Endothelial cell of umbilical vein (primary cell): ENCODE data around the gene UBE2E2. TPM values are rescaled to one million over a fixed set of nuclear protein-coding genes. Genes with fewer than 3 reads are reported as not detected.

Source experiments
- BruUV-seq: library from RNA; stranded (reverse); fragments of 400-500 nt; replicated peaks from 2 replicates; lab custom pipeline; 2021; lab: Mats Ljungman, UMichigan
- CTCF ChIA-PET: fragments of 300-600, 350-600 bp; sonication (Branson Sonifier 250); formaldehyde crosslinking; loops from one replicate; lab custom pipeline; 2021; ENCODE audit warnings: antibody characterized with exemption, inconsistent platforms; lab: Charles Lee
- POLR2A ChIA-PET: fragments of 300-600, 350-600 bp; sonication (Branson Sonifier 250); formaldehyde crosslinking; loops from one replicate; lab custom pipeline; 2021; ENCODE audit warnings: antibody characterized with exemption, inconsistent platforms; lab: Charles Lee
- DNase-seq: peaks from one replicate; pipeline ENCODE4 v3.0.0-alpha.2; 2011; ENCODE audit warnings: low read depth, low spot score
- FAIRE-seq: peaks from 2 replicates; lab custom pipeline; 2011; peaks lifted over from hg19 to GRCh38; lab: Jason Lieb, UNC
- H2AFZ ChIP-seq: 2 replicates; pipeline ENCODE4 v1.6.0; 2012; ENCODE audit warnings: low read depth, low read length, control low read depth, inconsistent platforms
- H3K27ac ChIP-seq: 2 replicates; pipeline ENCODE4 v1.5.1; 2011; ENCODE audit warnings: low read depth, mild to moderate bottlenecking, control low read depth, low read length, moderate library complexity; ENCODE audit not compliant: insufficient read depth
- H3K27me3 ChIP-seq, 2 experiments: 2 replicates each; pipeline versions ENCODE4 v1.6.0 to v1.6.1; 2011; ENCODE audit warnings: low read length in 2 of 2, mixed read lengths in 1 of 2; ENCODE audit not compliant: control insufficient read depth in 2 of 2, insufficient read depth in 2 of 2
- H3K36me3 ChIP-seq, 2 experiments: 2 replicates in 1 of 2; 3 replicates in 1 of 2; pipeline ENCODE4 v1.5.1; 2011; ENCODE audit warnings: low read length in 2 of 2, mild to moderate bottlenecking in 1 of 2, moderate library complexity in 1 of 2; ENCODE audit not compliant: control insufficient read depth in 2 of 2, insufficient read depth in 2 of 2; ENCODE audit errors: extremely low read depth in 1 of 2
- H3K4me1 ChIP-seq: 3 replicates; pipeline ENCODE4 v1.5.1; 2011; ENCODE audit warnings: mild to moderate bottlenecking, low read length; ENCODE audit not compliant: control insufficient read depth, insufficient read depth; ENCODE audit errors: extremely low read depth
- H3K4me2 ChIP-seq: 2 replicates; pipeline ENCODE4 v1.6.1; 2011; ENCODE audit warnings: low read length, control low read depth, mixed read lengths; ENCODE audit not compliant: insufficient read depth
- H3K4me3 ChIP-seq, 3 experiments: fragments of 200-600 bp in 1 of 3; sonication (generic), shearing (Covaris generic) in 1 of 3; replicated peaks in 1 of 3; 2 replicates each; pipeline ENCODE4 v1.5.1; 2011 to 2016; ENCODE audit warnings: control low read depth in 3 of 3, low read length in 3 of 3, mild to moderate bottlenecking in 2 of 3, inconsistent platforms in 1 of 3, low read depth in 1 of 3, moderate library complexity in 1 of 3; ENCODE audit not compliant: insufficient read depth in 1 of 3
- H3K79me2 ChIP-seq: 2 replicates; pipeline ENCODE4 v1.6.0; 2012; ENCODE audit warnings: low read length, inconsistent platforms; ENCODE audit not compliant: control insufficient read depth, insufficient read depth
- H3K9ac ChIP-seq: replicated peaks from 2 replicates; pipeline ENCODE3; 2011; ENCODE audit warnings: low read length, control low read depth; ENCODE audit not compliant: insufficient read depth; ENCODE audit errors: extremely low read depth
- H3K9me1 ChIP-seq: replicated peaks from 3 replicates; pipeline ENCODE4 v1.6.0; 2011; ENCODE audit warnings: mild to moderate bottlenecking, low read length; ENCODE audit not compliant: control insufficient read depth, insufficient read depth; ENCODE audit errors: extremely low read depth
- H3K9me3 ChIP-seq: replicated peaks from 2 replicates; pipeline ENCODE4 v1.5.1; 2012; ENCODE audit warnings: low read length, inconsistent platforms; ENCODE audit not compliant: control insufficient read depth, insufficient read depth
- H4K20me1 ChIP-seq: replicated peaks from 2 replicates; pipeline ENCODE3; 2011; ENCODE audit warnings: mild to moderate bottlenecking, low read length; ENCODE audit not compliant: control insufficient read depth, insufficient read depth; ENCODE audit errors: extremely low read depth
- EZH2 ChIP-seq: IDR thresholded peaks from 2 replicates; pipeline ENCODE4 v1.6.1; 2012; ENCODE audit warnings: borderline replicate concordance, low read depth, mild to moderate bottlenecking, moderate library complexity, low read length, inconsistent platforms; ENCODE audit not compliant: severe bottlenecking
- GATA2 ChIP-seq: IDR thresholded peaks from 2 replicates; pipeline ENCODE4 v1.7.0; 2011; ENCODE audit warnings: low read depth, mild to moderate bottlenecking, moderate library complexity, mixed read lengths, low read length; ENCODE audit not compliant: insufficient read length, insufficient read depth
- JUN ChIP-seq: IDR thresholded peaks from 2 replicates; pipeline ENCODE4 v1.6.1; 2011; ENCODE audit warnings: borderline replicate concordance, low read depth; ENCODE audit not compliant: insufficient read length, insufficient read depth
- MYC ChIP-seq: IDR thresholded peaks from one replicate; pipeline ENCODE4 v1.6.1; 2011; ENCODE audit warnings: mild to moderate bottlenecking, low read depth, low read length
- POLR2A ChIP-seq: IDR thresholded peaks from 2 replicates; pipeline ENCODE4 v1.6.1; 2012; ENCODE audit warnings: low read depth, mild to moderate bottlenecking, control low read depth, low read length
- POLR2AphosphoS5 ChIP-seq: IDR thresholded peaks from 2 replicates; pipeline ENCODE4 v1.6.1; 2012; ENCODE audit warnings: low read depth, mild to moderate bottlenecking, control low read depth, low read length, moderate library complexity; ENCODE audit not compliant: insufficient read depth
- dilution Hi-C: fragments of 300-500 bp; cut with MboI; formaldehyde crosslinking; loops from one replicate; pipeline ENCODE4 v1.15.0; 2019; ENCODE audit warnings: low sequenced_read_pairs; ENCODE audit not compliant: extremely low pct_ligation_motif_present
- intact Hi-C: fragments of 100-400 bp; cut with micrococcal nuclease; formaldehyde crosslinking; loops from one replicate; pipeline ENCODE4 v1.10.0; 2022
- polyA plus RNA-seq, 4 experiments: library from polyadenylated mRNA; depleted of rRNA in 3 of 4; stranded (reverse) in 3 of 4; unstranded in 1 of 4; fragments of >200 nt; gene quantifications; 2 replicates each; pipeline versions ENCODE4 v1.2.1 to v1.2.3, GENCODE V29; 2011 to 2012; ENCODE audit warnings: missing spikeins in 1 of 4
- total RNA-seq: library from RNA; stranded (reverse); gene quantifications from 2 replicates; pipeline ENCODE4 v1.2.3, GENCODE V29; 2021
- TF ChIP-seq, protein P1 (sequence below): IDR thresholded peaks from 2 replicates; pipeline ENCODE4 v1.6.1; 2011; ENCODE audit not compliant: insufficient read depth, insufficient read length
- TF ChIP-seq, protein P2 (sequence below), 2 donors: IDR thresholded peaks; 1 replicate in 1 of 2; 2 replicates in 1 of 2; pipeline ENCODE4 v1.5.1; 2011; ENCODE audit warnings: low read length in 2 of 2, mild to moderate bottlenecking in 2 of 2, moderate library complexity in 2 of 2, control low read depth in 1 of 2, inconsistent platforms in 1 of 2, low read depth in 1 of 2; ENCODE audit not compliant: insufficient read depth in 1 of 2; ENCODE audit errors: extremely low read depth in 1 of 2

Gene UBE2E2
- total and polyA plus RNA-seq, 2 donors (not counting 3 experiments of a cell fraction or from before 2014, with no cell fraction given): 37.0 to 45.4 TPM

DNA sequence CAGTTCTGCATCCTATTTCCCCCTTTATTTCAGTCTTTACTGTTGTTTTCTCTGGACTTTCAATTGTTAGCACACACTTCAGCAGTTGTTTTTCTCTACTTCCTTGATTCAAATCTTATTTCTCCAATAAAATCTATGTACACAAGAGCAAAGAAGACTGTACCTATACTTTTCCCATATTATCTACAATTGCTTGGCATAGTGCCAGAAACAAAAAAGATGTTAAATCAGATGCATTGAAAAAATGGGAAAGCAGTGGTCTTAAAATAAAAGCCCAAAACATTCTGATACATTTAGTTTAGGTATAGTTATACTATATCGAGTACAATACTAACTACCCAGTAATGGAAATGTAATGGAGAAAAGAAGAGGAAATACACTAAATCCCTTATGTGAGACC is 265.1 kb downstream of the UBE2E2 start:
- peak; percentile 16 for DNase-seq
- Histone ChIP-seq H3K4me3 (no peak overlapping the region), H3K4me1 (peaks cover 5% of the 10 kb centered on the region), H3K79me2 (no peaks in the 10 kb centered on the region), H4K20me1 (no peaks in the 10 kb centered on the region), H2AFZ (no peak overlapping the region), H3K9me1 (no peaks in the 10 kb centered on the region), H3K27me3 (no peaks in the 10 kb centered on the region), H3K4me2 (no peak overlapping the region), H3K27ac (no peak overlapping the region), H3K36me3 (no peaks in the 10 kb centered on the region), H3K9me3 (no peaks in the 10 kb centered on the region), H3K9ac (no peak overlapping the region)
- no peak for TF ChIP-seq POLR2AphosphoS5
- no peak for TF ChIP-seq POLR2A
- TF ChIP-seq GATA2: no peak
- TF ChIP-seq MYC: no peak
- TF ChIP-seq, protein P1, sequence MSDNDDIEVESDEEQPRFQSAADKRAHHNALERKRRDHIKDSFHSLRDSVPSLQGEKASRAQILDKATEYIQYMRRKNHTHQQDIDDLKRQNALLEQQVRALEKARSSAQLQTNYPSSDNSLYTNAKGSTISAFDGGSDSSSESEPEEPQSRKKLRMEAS: no peak
- TF ChIP-seq EZH2: no peak
- no peak for TF ChIP-seq JUN
- ChIA-PET POLR2A (no interaction called here), CTCF (no interaction called here)
- no TSS peak for BruUV-seq
- dilution Hi-C loops (no loop called here), intact Hi-C loops (no loop called here)
- no peak for FAIRE-seq

DNA sequence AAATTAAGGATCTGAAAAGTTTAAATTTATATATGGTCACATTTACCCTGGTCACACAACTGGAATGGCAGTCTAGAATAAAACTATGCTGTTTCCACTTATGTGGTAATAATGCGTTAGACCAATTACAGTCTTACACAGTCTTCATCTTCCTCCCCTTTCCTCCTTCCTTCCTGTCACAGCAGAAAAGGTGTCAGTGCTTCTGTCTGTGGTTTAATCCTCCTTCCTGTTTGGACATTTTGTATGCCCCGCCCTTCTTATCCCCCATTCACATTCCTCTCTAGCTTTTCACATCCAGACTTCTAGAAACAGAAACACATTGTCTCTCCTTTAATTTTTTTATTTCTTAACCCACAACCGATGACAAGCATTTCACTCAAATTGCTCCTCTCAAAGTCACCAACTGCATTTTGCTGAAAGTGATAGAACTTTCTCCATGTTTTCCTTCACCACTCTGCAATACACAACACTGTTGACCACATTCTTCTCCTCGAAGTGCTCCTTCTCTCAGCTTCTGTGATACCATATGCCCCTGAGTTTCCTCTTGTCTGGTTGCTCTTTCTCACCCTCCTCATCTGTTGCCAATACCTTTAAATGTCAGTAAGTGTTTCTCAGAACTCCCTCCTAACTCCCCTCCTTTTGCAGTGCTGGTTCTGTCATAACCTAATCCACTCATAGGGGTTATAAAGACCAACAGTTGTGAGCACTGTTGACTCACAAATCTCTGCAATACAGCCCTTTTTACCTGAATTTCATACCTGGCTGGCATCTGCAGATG is 271.6 kb downstream of the UBE2E2 start:
- dilution Hi-C loops (no loop called here), intact Hi-C loops (no loop called here)
- Histone ChIP-seq H3K36me3 (no peaks in the 10 kb centered on the region), H3K4me3 (no peak overlapping the region), H3K9ac (no peak overlapping the region), H3K27me3 (no peaks in the 10 kb centered on the region), H3K9me1 (no peaks in the 10 kb centered on the region), H3K9me3 (no peaks in the 10 kb centered on the region), H3K4me1 (no peaks in the 10 kb centered on the region), H3K4me2 (no peak overlapping the region), H2AFZ (no peak overlapping the region), H3K79me2 (no peaks in the 10 kb centered on the region), H4K20me1 (no peaks in the 10 kb centered on the region), H3K27ac (no peak overlapping the region)
- no TSS peak for BruUV-seq
- no peak for DNase-seq
- ChIA-PET CTCF (no interaction called here), POLR2A (no interaction called here)
- TF ChIP-seq, protein P1: no peak
- TF ChIP-seq MYC: no peak
- TF ChIP-seq, protein P2, sequence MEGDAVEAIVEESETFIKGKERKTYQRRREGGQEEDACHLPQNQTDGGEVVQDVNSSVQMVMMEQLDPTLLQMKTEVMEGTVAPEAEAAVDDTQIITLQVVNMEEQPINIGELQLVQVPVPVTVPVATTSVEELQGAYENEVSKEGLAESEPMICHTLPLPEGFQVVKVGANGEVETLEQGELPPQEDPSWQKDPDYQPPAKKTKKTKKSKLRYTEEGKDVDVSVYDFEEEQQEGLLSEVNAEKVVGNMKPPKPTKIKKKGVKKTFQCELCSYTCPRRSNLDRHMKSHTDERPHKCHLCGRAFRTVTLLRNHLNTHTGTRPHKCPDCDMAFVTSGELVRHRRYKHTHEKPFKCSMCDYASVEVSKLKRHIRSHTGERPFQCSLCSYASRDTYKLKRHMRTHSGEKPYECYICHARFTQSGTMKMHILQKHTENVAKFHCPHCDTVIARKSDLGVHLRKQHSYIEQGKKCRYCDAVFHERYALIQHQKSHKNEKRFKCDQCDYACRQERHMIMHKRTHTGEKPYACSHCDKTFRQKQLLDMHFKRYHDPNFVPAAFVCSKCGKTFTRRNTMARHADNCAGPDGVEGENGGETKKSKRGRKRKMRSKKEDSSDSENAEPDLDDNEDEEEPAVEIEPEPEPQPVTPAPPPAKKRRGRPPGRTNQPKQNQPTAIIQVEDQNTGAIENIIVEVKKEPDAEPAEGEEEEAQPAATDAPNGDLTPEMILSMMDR (IDR thresholded peaks at IDR 0.05; ENCODE audit: extremely low read depth in 1 of 2, insufficient read depth in 1 of 2, low read depth in 1 of 2, low read length in 2 of 2): no peak
- TF ChIP-seq EZH2: no peak
- TF ChIP-seq POLR2AphosphoS5: no peak
- no peak for TF ChIP-seq JUN
- no peak for TF ChIP-seq GATA2
- no peak for TF ChIP-seq POLR2A
- FAIRE-seq: no peak
